ENCODE measurements around the gene WDR70. TPM values are rescaled to one million over a fixed set of nuclear protein-coding genes. Genes with fewer than 3 reads are reported as not detected.
"Not testable (repeated sequence)": the region's sequence is repeated elsewhere in the genome, so short reads cannot be mapped to it uniquely, and the experiment has no call there.

WDR70 gene
- total and polyA plus RNA-seq, 5 donors, result 9.4 to 21.1 (median 16.7) TPM

GRCh38 chr5:37603072-37603471 lies 224.0 kb downstream of the WDR70 start:
- no peaks in the 10 kb centered on the region for H3K9me3 ChIP-seq (ENCODE audit: control insufficient read depth, low read length)
- H3K27ac ChIP-seq (ENCODE audit: low read length), result no peak overlapping the region
- ATAC-seq (no peak), DNase-seq (no peak)
- H3K27me3 ChIP-seq (ENCODE audit: control insufficient read depth, insufficient read depth), result no peaks in the 10 kb centered on the region
- 89% methylated on average over 1 of the region's 1 CpG for WGBS
- H3K4me1 ChIP-seq (ENCODE audit: control insufficient read depth, insufficient read depth, low read length), result no peaks in the 10 kb centered on the region
- intact Hi-C loops (cut with DNase I), result no loop called here
- no peak overlapping the region for H3K4me3 ChIP-seq (ENCODE audit: low read length)

GRCh38 chr5:37604290-37604689 lies 225.2 kb downstream of the WDR70 start:
- H3K4me3 ChIP-seq (ENCODE audit: low read length), result no peak overlapping the region
- 96% methylated on average over 1 of the region's 1 CpG for WGBS
- no peaks in the 10 kb centered on the region for H3K27me3 ChIP-seq (ENCODE audit: control insufficient read depth, insufficient read depth)
- H3K4me1 ChIP-seq (ENCODE audit: control insufficient read depth, insufficient read depth, low read length), result no peaks in the 10 kb centered on the region
- no peak for DNase-seq
- no peaks in the 10 kb centered on the region for H3K9me3 ChIP-seq (ENCODE audit: control insufficient read depth, low read length)
- H3K27ac ChIP-seq (ENCODE audit: low read length), result no peak overlapping the region
- intact Hi-C loops (cut with DNase I), result no loop called here
- ATAC-seq, result no peak

- ATAC-seq (no peak), DNase-seq (no peak)
- Histone ChIP-seq H3K9me3 (ENCODE audit: control insufficient read depth, low read length) (no peaks in the 10 kb centered on the region), H3K4me3 (ENCODE audit: low read length) (no peak overlapping the region), H3K27ac (ENCODE audit: low read length) (no peak overlapping the region), H3K27me3 (ENCODE audit: control insufficient read depth, insufficient read depth) (no peaks in the 10 kb centered on the region), H3K4me1 (ENCODE audit: control insufficient read depth, insufficient read depth, low read length) (no peaks in the 10 kb centered on the region)
- intact Hi-C loops (cut with DNase I), result no loop called here
- 89% methylated on average over 1 of the region's 1 CpG for WGBS
These were observed 227.0 kb downstream of the WDR70 start for GRCh38 chr5:37606148-37606547.

- Histone ChIP-seq H3K4me1 (ENCODE audit: control insufficient read depth, insufficient read depth, low read length) (no peaks in the 10 kb centered on the region), H3K9me3 (ENCODE audit: control insufficient read depth, low read length) (no peaks in the 10 kb centered on the region), H3K27me3 (ENCODE audit: control insufficient read depth, insufficient read depth) (no peaks in the 10 kb centered on the region), H3K4me3 (ENCODE audit: low read length) (no peak overlapping the region), H3K27ac (ENCODE audit: low read length) (no peak overlapping the region)
- DNase-seq (no peak), ATAC-seq (no peak)
- WGBS, result 90% methylated on average over 2 of the region's 2 CpGs
- intact Hi-C loops (cut with DNase I), result no loop called here
These were observed 227.6 kb downstream of the WDR70 start for GRCh38 chr5:37606632-37607248.

GRCh38 chr5:37615184-37615583 lies 236.1 kb downstream of the WDR70 start:
- Histone ChIP-seq H3K9me3 (ENCODE audit: control insufficient read depth, low read length) (no peaks in the 10 kb centered on the region), H3K27ac (ENCODE audit: low read length) (no peak overlapping the region), H3K27me3 (ENCODE audit: control insufficient read depth, insufficient read depth) (no peaks in the 10 kb centered on the region), H3K4me1 (ENCODE audit: control insufficient read depth, insufficient read depth, low read length) (no peaks in the 10 kb centered on the region), H3K4me3 (ENCODE audit: low read length) (no peak overlapping the region)
- DNase-seq (no peak), ATAC-seq (no peak)
- intact Hi-C loops (cut with DNase I), result no loop called here
- 81% methylated on average over 4 of the region's 4 CpGs for WGBS

- H3K27ac ChIP-seq (ENCODE audit: low read length), result no peak overlapping the region
- H3K4me3 ChIP-seq (ENCODE audit: low read length), result no peak overlapping the region
- no peaks in the 10 kb centered on the region for H3K27me3 ChIP-seq (ENCODE audit: control insufficient read depth, insufficient read depth)
- no peaks in the 10 kb centered on the region for H3K9me3 ChIP-seq (ENCODE audit: control insufficient read depth, low read length)
- H3K4me1 ChIP-seq (ENCODE audit: control insufficient read depth, insufficient read depth, low read length), result no peaks in the 10 kb centered on the region
- no peak for DNase-seq
- intact Hi-C loops (cut with DNase I), result no loop called here
- no peak for ATAC-seq
These were observed 240.2 kb downstream of the WDR70 start for GRCh38 chr5:37619353-37619752.

- DNase-seq; intact Hi-C loops (cut with DNase I); H3K4me1 ChIP-seq (ENCODE audit: control insufficient read depth, insufficient read depth, low read length); H3K27me3 ChIP-seq (ENCODE audit: control insufficient read depth, insufficient read depth); H3K9me3 ChIP-seq (ENCODE audit: control insufficient read depth, low read length); ATAC-seq; H3K4me3 ChIP-seq (ENCODE audit: low read length); H3K27ac ChIP-seq (ENCODE audit: low read length): not testable (repeated sequence)
- 100% methylated on average over 1 of the region's 2 CpGs for WGBS
These were observed 243.2 kb downstream of the WDR70 start for GRCh38 chr5:37622354-37622753.

- intact Hi-C loops (cut with DNase I), result no loop called here
- WGBS, result 97% methylated on average over 3 of the region's 3 CpGs
These were observed 247.1 kb downstream of the WDR70 start for GRCh38 chr5:37626266-37626665.

GRCh38 chr5:37628876-37629275 lies 249.8 kb downstream of the WDR70 start:
- Histone ChIP-seq H3K4me3 (ENCODE audit: low read length) (no peak overlapping the region), H3K4me1 (ENCODE audit: control insufficient read depth, insufficient read depth, low read length) (no peaks in the 10 kb centered on the region), H3K27me3 (ENCODE audit: control insufficient read depth, insufficient read depth) (no peaks in the 10 kb centered on the region), H3K9me3 (ENCODE audit: control insufficient read depth, low read length) (peaks cover 5% of the 10 kb centered on the region), H3K27ac (ENCODE audit: low read length) (no peak overlapping the region)
- intact Hi-C loops (cut with DNase I), result no loop called here
- DNase-seq (no peak), ATAC-seq (no peak)

More at GRCh38 chr5:37626266-37626665, 247.1 kb downstream of the WDR70 start:
- Histone ChIP-seq H3K9me3 (ENCODE audit: control insufficient read depth, low read length) (peaks cover 5% of the 10 kb centered on the region), H3K4me3 (ENCODE audit: low read length) (no peak overlapping the region), H3K27ac (ENCODE audit: low read length) (no peak overlapping the region), H3K4me1 (ENCODE audit: control insufficient read depth, insufficient read depth, low read length) (no peaks in the 10 kb centered on the region), H3K27me3 (ENCODE audit: control insufficient read depth, insufficient read depth) (no peaks in the 10 kb centered on the region)
- no peak for ATAC-seq
- DNase-seq, result no peak

GRCh38 chr5:37631939-37632338 lies 252.8 kb downstream of the WDR70 start:
- Histone ChIP-seq H3K27me3 (ENCODE audit: control insufficient read depth, insufficient read depth) (no peaks in the 10 kb centered on the region), H3K4me1 (ENCODE audit: control insufficient read depth, insufficient read depth, low read length) (no peaks in the 10 kb centered on the region), H3K9me3 (ENCODE audit: control insufficient read depth, low read length) (peaks cover 4% of the 10 kb centered on the region), H3K27ac (ENCODE audit: low read length) (no peak overlapping the region), H3K4me3 (ENCODE audit: low read length) (no peak overlapping the region)
- intact Hi-C loops (cut with DNase I), result no loop called here
- DNase-seq (no peak), ATAC-seq (no peak)
- WGBS, result 83% methylated on average over 3 of the region's 3 CpGs

- peaks cover 2% of the 10 kb centered on the region for H3K9me3 ChIP-seq (ENCODE audit: control insufficient read depth, low read length)
- ATAC-seq (no peak), DNase-seq (no peak)
- no peaks in the 10 kb centered on the region for H3K27me3 ChIP-seq (ENCODE audit: control insufficient read depth, insufficient read depth)
- no peaks in the 10 kb centered on the region for H3K4me1 ChIP-seq (ENCODE audit: control insufficient read depth, insufficient read depth, low read length)
- WGBS, result 96% methylated on average over 7 of the region's 7 CpGs
- intact Hi-C loops (cut with DNase I), result no loop called here
- no peak overlapping the region for H3K27ac ChIP-seq (ENCODE audit: low read length)
- H3K4me3 ChIP-seq (ENCODE audit: low read length), result no peak overlapping the region
These were observed 258.2 kb downstream of the WDR70 start for GRCh38 chr5:37637165-37637845.

- peaks cover 2% of the 10 kb centered on the region for H3K9me3 ChIP-seq (ENCODE audit: control insufficient read depth, low read length)
- no peaks in the 10 kb centered on the region for H3K4me1 ChIP-seq (ENCODE audit: control insufficient read depth, insufficient read depth, low read length)
- DNase-seq (no peak), ATAC-seq (no peak)
- H3K27ac ChIP-seq (ENCODE audit: low read length), result no peak overlapping the region
- no peaks in the 10 kb centered on the region for H3K27me3 ChIP-seq (ENCODE audit: control insufficient read depth, insufficient read depth)
- intact Hi-C loops (cut with DNase I), result no loop called here
- H3K4me3 ChIP-seq (ENCODE audit: low read length), result no peak overlapping the region
- WGBS, result 68% methylated on average over 1 of the region's 1 CpG
These were observed 259.8 kb downstream of the WDR70 start for GRCh38 chr5:37638897-37639296.

Measured in right cardiac atrium (tissue), 5 donors.